Brain pericyte (primary cell): ENCODE results near the gene MARK1.

Experiments used
- DNase-seq: peaks from one replicate; pipeline ENCODE4 v3.0.0-alpha.2; 2012; ENCODE audit warnings: low read depth, low spot score

MARK1 gene

DNA sequence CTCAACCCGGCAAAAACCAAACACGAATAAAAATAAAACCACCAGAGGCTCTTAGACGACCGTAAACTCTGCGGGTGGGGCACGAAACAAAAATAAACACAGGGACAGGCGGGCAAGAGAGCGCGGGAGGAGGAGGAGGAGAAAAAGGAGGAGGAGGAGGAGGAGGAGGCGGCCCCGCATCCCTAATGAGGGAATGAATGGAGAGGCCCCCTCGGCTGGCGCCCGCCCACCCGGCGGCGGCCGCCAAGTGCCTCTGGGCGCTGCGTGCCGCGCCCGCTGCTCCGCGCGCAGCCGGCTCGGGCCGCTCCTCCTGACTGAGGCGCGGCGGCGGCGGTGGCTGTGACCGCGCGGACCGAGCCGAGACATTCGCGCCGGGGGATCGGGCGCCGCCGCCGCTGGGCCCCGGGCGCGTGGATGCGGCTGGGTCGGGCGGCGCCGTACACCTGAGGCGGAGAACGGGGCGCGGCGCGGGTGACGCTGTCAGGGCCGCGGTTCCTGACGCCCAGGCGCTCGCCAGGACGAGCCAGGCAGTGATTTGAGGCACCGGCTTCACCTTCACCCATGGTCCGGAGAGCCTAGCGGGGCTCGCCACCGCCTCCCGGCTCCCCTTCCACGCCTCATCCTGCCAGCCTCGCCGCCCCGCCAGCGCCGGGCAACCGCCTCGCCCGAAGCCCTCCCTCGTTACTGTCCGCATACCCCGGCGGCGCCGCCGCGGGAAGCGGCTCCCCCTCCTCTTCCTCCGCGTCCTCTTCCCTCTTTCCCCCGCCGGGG, at the start of gene MARK1:
Gene MARK1, plus strand, starts transcription at position 229 of the 771 bp plus-strand sequence. CDS start 687 bp downstream, outside the sequence.
- DNase-seq: no peak

DNA sequence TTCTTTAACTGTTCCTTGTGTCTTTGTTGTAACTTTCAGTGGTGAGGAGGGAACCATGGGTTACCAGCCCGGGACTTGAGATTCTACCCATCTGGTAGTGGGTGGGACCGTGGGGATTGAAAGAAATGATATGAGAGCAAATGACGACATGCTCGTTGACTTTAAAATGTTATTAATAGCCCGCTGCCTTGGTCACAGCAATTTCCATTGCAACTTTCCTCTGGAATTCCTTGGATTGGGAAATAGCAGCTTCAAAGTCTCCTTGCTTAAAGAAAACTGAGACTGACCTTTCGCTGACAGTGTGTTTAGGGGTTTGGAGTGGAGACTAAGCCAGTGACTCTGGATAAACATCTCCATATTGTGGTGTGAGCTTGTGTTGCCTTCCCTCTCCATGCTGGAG, 44.2 kb upstream of the MARK1 start:
- no peak for DNase-seq

- DNase-seq: no peak
Measured at GRCh38 chr1:220484135-220484534, 43.8 kb upstream of the MARK1 start.

DNA sequence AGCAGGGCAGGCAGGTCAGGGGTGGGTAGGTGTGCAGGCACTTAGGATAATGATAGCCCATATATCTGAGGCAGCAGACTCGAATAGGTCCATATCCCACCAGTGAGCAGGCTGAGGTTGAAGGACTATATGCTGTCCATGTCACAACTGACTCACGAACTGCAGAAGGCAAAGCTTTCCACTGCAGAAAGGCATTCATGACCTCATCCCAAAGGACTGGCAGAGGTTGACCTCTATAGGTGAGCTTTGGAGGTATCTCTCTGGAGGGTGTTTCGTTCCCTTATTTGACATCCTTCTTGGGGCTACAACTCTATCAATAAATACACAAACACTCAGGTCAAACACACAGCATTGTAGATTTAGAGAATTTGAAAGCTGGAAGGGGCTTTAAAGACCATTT, 42.8 kb upstream of the MARK1 start:
- no peak for DNase-seq

GRCh38 chr1:220485791-220486190, 42.1 kb upstream of the MARK1 start:
- DNase-seq: no peak

DNA sequence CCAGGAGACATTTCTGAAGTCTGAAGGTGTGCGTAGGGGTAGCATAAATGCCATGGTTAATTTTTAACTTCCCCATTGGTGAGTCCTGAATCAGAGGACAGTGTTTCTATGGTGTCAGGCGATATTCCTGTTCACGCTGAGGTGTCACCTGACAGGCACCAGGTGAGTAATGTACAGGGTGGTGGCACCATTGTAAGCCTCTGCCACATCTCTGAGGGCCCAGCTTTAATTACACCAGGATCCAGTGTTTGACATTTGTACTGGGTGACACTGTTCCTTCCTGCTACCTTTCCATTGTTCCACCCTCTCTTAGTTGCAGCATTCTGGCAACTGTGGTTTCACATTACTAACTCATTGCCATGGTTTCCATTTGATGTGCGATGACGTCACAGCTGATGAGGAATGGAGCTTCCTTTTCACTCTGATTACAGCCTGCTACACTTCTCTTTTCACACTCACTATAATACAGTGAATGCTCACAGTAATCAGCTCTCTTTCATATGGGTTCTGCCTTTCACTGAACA, 40.6 kb upstream of the MARK1 start:
- no peak for DNase-seq

DNA sequence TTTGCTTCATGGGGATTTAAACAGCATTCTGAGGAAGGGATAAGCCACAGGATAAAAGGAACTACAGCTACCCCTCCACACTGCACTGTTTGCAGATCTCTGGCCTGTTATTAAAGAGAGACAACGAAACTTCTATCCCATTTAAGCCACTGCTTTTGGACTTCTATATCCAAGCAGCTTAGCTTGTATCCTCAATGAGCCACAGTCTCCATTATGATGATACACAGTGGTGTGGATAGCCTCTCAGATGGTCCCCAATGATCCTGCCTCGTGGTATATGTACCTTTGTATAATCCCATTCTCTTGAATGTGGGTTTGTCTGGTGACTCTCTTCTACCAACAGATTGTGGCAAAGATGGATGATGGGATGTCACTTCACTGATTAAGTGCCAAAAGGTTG, 36.0 kb upstream of the MARK1 start:
- no peak for DNase-seq

DNA sequence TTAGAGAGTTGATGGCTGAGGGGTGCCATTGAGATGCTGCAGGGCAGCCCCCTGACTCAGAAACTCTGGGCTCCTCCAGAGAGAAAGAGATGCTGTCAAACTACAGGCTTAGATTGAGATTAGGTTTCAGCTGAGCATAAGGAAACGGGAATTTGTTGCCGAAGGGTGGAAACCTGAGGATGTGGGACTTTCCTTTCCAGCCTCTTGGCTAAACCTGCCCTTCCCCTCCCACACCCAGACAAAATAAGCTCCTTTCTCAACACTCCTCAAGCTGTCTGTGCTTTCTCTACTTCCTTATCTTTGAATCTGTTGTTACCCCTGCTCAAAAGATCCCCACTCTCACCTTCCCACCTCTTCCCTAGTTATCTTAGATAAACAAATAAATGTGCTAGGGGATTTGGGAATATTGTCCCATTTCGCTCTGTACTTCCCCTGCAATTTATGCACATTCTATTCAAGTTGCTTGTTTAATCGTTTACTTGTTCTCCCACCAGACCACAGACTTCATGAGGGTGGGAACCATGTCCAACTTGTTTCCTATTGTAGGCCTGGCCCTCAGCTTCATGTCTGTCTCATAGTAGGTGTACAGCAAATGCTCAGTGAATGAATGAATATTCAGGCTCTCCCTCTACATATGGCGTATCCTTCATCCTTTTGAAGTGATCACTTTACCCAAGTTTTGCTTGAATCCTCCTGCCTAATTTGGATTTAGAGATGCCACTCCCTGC, 30.6 kb upstream of the MARK1 start:
- no peak for DNase-seq

DNA sequence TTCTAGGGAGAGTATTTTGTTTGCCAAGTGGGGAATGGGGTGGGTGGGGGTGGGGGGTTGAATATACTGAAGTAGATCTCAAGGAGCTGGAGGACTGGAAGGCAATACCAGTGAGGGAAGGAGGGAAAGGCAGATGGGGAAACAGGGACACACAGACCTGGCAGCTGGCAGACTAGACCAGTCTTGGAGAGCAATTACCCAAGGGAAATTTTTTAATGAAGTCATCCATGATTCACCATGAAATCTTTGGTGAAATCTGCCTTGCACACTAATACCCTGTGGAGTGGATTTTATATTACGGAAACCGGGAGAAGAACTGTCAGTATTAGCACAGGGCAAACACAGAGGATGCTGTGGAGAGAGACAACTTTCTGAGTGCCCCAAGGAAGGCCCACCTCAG, 29.7 kb upstream of the MARK1 start:
- no peak for DNase-seq

DNA sequence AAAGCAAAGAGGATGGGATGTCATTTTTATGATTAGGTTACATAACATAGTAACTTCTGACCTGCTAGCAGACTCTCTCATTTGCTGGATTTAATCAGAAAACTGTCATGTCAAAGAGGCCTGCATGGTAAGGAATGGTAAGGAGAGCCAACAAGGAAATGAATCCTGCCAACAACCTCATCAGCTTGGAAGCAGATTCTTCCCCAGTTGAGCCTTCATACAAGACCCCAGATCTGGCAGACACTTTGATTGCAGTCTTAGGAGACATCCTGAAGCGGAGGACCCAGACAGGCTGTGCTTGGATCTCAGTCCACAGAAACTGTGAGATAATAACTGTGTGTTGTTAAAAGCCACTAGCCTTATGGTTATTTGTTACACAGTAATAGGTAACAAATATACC, 27.6 kb upstream of the MARK1 start:
- no peak for DNase-seq

- no peak for DNase-seq
Measured at GRCh38 chr1:220504329-220504728, 23.6 kb upstream of the MARK1 start.

- no peak for DNase-seq
Measured at GRCh38 chr1:220507085-220507484, 20.9 kb upstream of the MARK1 start.

- DNase-seq: no peak
Measured at GRCh38 chr1:220511179-220511578, 16.8 kb upstream of the MARK1 start.

DNA sequence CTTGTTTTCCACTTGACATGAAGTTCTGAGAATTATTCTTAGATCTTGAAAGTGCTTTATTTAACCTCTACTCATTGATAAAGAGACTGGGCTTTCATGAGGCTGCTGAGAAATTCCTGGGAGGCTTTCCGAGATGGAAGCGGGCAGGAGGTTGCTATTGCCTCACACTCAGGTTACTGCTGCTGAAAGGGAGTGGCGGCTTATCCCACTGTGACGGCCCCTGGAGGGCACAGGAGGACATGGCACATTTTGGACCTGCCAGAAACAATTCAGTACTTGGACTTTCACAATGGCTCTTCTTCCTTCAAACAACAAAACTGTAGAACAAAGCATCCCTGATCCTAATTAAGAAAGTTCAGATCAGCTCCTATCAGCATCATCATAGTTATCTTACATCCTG, 16.2 kb upstream of the MARK1 start:
- DNase-seq: no peak

- no peak for DNase-seq
Measured at GRCh38 chr1:220513834-220514233, 14.1 kb upstream of the MARK1 start.

DNA sequence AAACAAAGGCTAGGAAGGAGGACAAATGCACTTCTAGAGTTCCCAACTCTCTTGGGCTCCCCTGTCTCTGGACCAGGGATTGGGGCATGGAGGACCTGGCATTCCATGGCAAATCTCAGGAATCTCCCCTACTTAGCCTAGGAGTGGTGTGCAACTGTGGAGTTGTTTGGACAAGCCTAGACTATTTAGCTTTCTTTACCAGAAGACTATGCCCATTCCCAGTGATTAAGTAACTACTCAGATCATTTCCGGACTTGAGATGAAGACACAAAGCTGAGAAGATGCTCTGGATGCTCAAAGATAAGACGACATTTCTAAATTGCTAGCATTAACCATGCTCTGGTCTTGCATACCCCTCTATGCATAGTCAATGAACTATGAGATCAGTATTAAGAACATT, 13.7 kb upstream of the MARK1 start:
- no peak for DNase-seq

DNA sequence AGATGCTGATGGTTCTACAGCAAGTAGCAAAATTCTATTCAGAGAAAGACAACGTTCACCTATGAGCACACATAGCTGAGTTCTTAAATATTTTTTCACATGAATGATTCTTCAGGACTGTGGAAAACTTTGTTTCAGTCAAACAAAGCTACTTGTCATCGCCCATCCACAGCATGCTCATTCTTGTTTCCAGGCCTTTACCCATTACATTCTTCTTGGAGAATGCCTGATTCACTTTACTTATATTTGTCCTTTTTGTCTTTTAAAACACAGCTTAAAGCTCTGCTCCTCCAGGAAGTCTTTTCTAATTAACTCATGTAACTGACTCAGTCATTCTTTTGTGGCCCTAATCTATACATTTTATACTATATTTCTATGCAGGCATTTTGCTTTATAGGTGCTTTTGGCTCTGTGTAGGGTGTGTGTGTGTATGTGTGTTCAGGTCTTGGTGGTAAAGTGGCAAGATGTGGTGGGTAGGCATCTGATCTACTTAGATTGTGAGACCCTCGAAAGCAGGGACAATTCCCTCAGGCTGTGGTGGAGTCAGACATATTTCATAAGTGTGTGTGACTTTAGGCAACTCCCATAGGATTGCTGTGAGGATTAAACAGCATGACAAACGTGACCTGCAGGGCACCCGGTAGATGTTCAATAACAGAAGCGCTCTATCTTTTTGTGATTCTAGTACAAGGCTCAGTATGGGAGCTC, 11.8 kb upstream of the MARK1 start:
- no peak for DNase-seq

DNA sequence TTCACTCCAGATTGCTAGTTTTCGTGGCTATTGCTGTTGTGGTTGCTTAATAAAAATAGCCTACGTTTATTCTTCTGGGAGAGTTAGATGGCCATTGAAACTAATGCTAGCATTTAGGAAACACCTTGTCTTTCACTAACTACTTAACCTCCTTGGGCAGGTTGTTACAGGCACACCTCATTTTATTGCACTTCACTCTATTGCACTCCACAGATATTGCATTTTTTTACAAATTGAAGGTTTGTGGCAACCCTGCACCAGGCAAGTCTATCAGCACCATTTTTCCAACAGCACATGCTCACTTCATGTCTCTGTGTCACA, 11.3 kb upstream of the MARK1 start:
- DNase-seq: no peak

DNA sequence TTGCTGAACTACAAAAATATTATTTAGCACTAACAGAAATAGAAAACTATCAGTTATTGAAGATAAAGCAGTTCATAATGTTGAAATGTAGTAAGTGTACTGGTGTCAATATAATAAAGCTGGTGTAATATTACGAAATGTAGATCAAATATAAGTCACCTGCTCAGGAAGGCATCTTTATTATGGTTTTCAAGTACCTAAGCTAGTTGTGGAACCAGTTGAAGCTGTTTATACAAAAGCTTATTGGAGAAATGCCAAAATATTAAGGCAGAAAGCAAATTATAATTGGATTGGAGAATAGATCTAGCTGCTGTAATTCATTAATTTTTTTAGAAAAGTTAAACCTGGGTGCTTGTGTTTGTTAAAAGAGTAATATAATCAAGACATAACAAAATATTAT, 6.2 kb upstream of the MARK1 start:
- no peak for DNase-seq

GRCh38 chr1:220526294-220526693, 1.6 kb upstream of the MARK1 start:
- DNase-seq: no peak

- no peak for DNase-seq
Measured at GRCh38 chr1:220527279-220527907, 543 bp upstream of the MARK1 start.
